Measurements from ENCODE around the gene PTPRA. TPM values are rescaled to one million over a fixed set of nuclear protein-coding genes. Genes with fewer than 3 reads are reported as not detected.
"Not testable (repeated sequence)": the region's sequence is repeated elsewhere in the genome, so short reads cannot be mapped to it uniquely, and the experiment has no call there.

Gene PTPRA
- total RNA-seq, 1 donor from 2014 or later: 54.3 TPM

GRCh38 chr20:3013771-3014170 is 140.5 kb downstream of the PTPRA start:
- Mint-ChIP-seq H3K4me1 (ENCODE audit: low read depth) (peaks cover 10% of the 10 kb centered on the region), H3K4me3 (ENCODE audit: unreplicated experiment) (no peak overlapping the region), H3K27me3 (ENCODE audit: low read depth) (no peaks in the 10 kb centered on the region), H3K36me3 (ENCODE audit: low read depth) (peaks cover 20% of the 10 kb centered on the region), H3K9me3 (ENCODE audit: low read depth) (no peaks in the 10 kb centered on the region), H3K27ac (ENCODE audit: unreplicated experiment) (no peak overlapping the region)
- TF ChIP-seq CTCF (IDR thresholded peaks at IDR 0.05): no peak
- no peak for DNase-seq (ENCODE audit: low spot score)

- DNase-seq (ENCODE audit: low spot score): no peak
- Mint-ChIP-seq H3K4me3 (ENCODE audit: unreplicated experiment) (no peak overlapping the region), H3K27ac (ENCODE audit: unreplicated experiment) (no peak overlapping the region), H3K9me3 (ENCODE audit: low read depth) (no peaks in the 10 kb centered on the region), H3K4me1 (ENCODE audit: low read depth) (peaks cover 10% of the 10 kb centered on the region), H3K36me3 (ENCODE audit: low read depth) (peaks cover 17% of the 10 kb centered on the region), H3K27me3 (ENCODE audit: low read depth) (no peaks in the 10 kb centered on the region)
- no peak for TF ChIP-seq CTCF (IDR thresholded peaks at IDR 0.05)
Observed at GRCh38 chr20:3014179-3014578, 140.9 kb downstream of the PTPRA start.

GRCh38 chr20:3014662-3015061 is 141.4 kb downstream of the PTPRA start:
- no peak for DNase-seq (ENCODE audit: low spot score)
- no peak overlapping the region for H3K4me3 Mint-ChIP-seq (ENCODE audit: unreplicated experiment)
- no peak for TF ChIP-seq CTCF (IDR thresholded peaks at IDR 0.05)
- H3K36me3 Mint-ChIP-seq (ENCODE audit: low read depth): peaks cover 13% of the 10 kb centered on the region
- H3K9me3 Mint-ChIP-seq (ENCODE audit: low read depth): no peaks in the 10 kb centered on the region
- peaks cover 10% of the 10 kb centered on the region for H3K4me1 Mint-ChIP-seq (ENCODE audit: low read depth)
- no peaks in the 10 kb centered on the region for H3K27me3 Mint-ChIP-seq (ENCODE audit: low read depth)
- no peak overlapping the region for H3K27ac Mint-ChIP-seq (ENCODE audit: unreplicated experiment)

- peaks cover 11% of the 10 kb centered on the region for H3K36me3 Mint-ChIP-seq (ENCODE audit: low read depth)
- not testable (repeated sequence) for H3K27ac Mint-ChIP-seq (ENCODE audit: unreplicated experiment); H3K4me1 Mint-ChIP-seq (ENCODE audit: low read depth); DNase-seq (ENCODE audit: low spot score); H3K9me3 Mint-ChIP-seq (ENCODE audit: low read depth); H3K27me3 Mint-ChIP-seq (ENCODE audit: low read depth); H3K4me3 Mint-ChIP-seq (ENCODE audit: unreplicated experiment)
Observed at GRCh38 chr20:3015302-3015701, 142.0 kb downstream of the PTPRA start.

GRCh38 chr20:3021327-3021726 is 148.0 kb downstream of the PTPRA start:
- H3K27ac Mint-ChIP-seq (ENCODE audit: unreplicated experiment): no peak overlapping the region
- H3K4me3 Mint-ChIP-seq (ENCODE audit: unreplicated experiment): no peak overlapping the region
- no peaks in the 10 kb centered on the region for H3K4me1 Mint-ChIP-seq (ENCODE audit: low read depth)
- peaks cover 30% of the 10 kb centered on the region for H3K36me3 Mint-ChIP-seq (ENCODE audit: low read depth)
- no peaks in the 10 kb centered on the region for H3K9me3 Mint-ChIP-seq (ENCODE audit: low read depth)
- no peaks in the 10 kb centered on the region for H3K27me3 Mint-ChIP-seq (ENCODE audit: low read depth)
- DNase-seq (ENCODE audit: low spot score): no peak
- TF ChIP-seq CTCF (IDR thresholded peaks at IDR 0.05): no peak

- no peak overlapping the region for H3K27ac Mint-ChIP-seq (ENCODE audit: unreplicated experiment)
- H3K36me3 Mint-ChIP-seq (ENCODE audit: low read depth): peaks cover 35% of the 10 kb centered on the region
- no peaks in the 10 kb centered on the region for H3K27me3 Mint-ChIP-seq (ENCODE audit: low read depth)
Observed at GRCh38 chr20:3021777-3022176, 148.5 kb downstream of the PTPRA start.

GRCh38 chr20:3022559-3023490 is 149.5 kb downstream of the PTPRA start:
- not testable (repeated sequence) for H3K4me1 Mint-ChIP-seq (ENCODE audit: low read depth); H3K9me3 Mint-ChIP-seq (ENCODE audit: low read depth); DNase-seq (ENCODE audit: low spot score); H3K27ac Mint-ChIP-seq (ENCODE audit: unreplicated experiment); H3K27me3 Mint-ChIP-seq (ENCODE audit: low read depth); H3K4me3 Mint-ChIP-seq (ENCODE audit: unreplicated experiment)
- H3K36me3 Mint-ChIP-seq (ENCODE audit: low read depth): peaks cover 34% of the 10 kb centered on the region

More at GRCh38 chr20:3021777-3022176, 148.5 kb downstream of the PTPRA start:
- TF ChIP-seq CTCF (IDR thresholded peaks at IDR 0.05): no peak
- Mint-ChIP-seq H3K4me1 (ENCODE audit: low read depth) (no peaks in the 10 kb centered on the region), H3K9me3 (ENCODE audit: low read depth) (no peaks in the 10 kb centered on the region), H3K4me3 (ENCODE audit: unreplicated experiment) (no peak overlapping the region)
- no peak for DNase-seq (ENCODE audit: low spot score)
